WERI-Rb-1 (cell line): ENCODE measurements around the gene RBP5.
A peak's percentile ranks its signal among the peaks of the same experiment; 100 is the strongest.

ENCODE experiments used
- DNase-seq: peaks from one replicate; pipeline ENCODE4 v3.0.0-alpha.2; 2020
- H3K27ac ChIP-seq: fragments of 250-450 bp; sonication (Bioruptor Pico); 2 replicates; pipeline ENCODE4 v1.5.1; 2020; ENCODE audit warnings: mild to moderate bottlenecking, moderate library complexity
- H3K27me3 ChIP-seq: fragments of 250-450 bp; sonication (Bioruptor Pico); 2 replicates; pipeline ENCODE4 v1.5.1; 2021; ENCODE audit warnings: mild to moderate bottlenecking, low read depth, moderate library complexity; ENCODE audit not compliant: insufficient read depth, severe bottlenecking
- H3K36me3 ChIP-seq: fragments of 250-450 bp; sonication (Bioruptor Pico); 2 replicates; pipeline ENCODE4 v1.5.1; 2020; ENCODE audit warnings: mild to moderate bottlenecking, moderate library complexity
- H3K4me3 ChIP-seq: 2 replicates; pipeline ENCODE4 v1.5.1; 2011; ENCODE audit warnings: low read depth, mild to moderate bottlenecking, control low read depth, low read length
- H3K9me3 ChIP-seq: fragments of 250-450 bp; sonication (Bioruptor Pico); 2 replicates; pipeline ENCODE4 v1.5.1; 2021; ENCODE audit warnings: mild to moderate bottlenecking, moderate library complexity; ENCODE audit not compliant: severe bottlenecking
- CTCF ChIP-seq: IDR thresholded peaks from 2 replicates; pipeline ENCODE4 v1.5.1; 2011; ENCODE audit warnings: low read depth, mild to moderate bottlenecking, control low read depth, inconsistent platforms, low read length

The RBP5 gene

GRCh38 chr12:7162691-7163114, 34.0 kb upstream of the RBP5 start:
- Histone ChIP-seq H3K27ac (no peak overlapping the region), H3K4me3 (no peak overlapping the region), H3K27me3 (no peaks in the 10 kb centered on the region), H3K36me3 (no peaks in the 10 kb centered on the region), H3K9me3 (peaks cover 10% of the 10 kb centered on the region)
- peak; percentile 84 for TF ChIP-seq CTCF
- DNase-seq = peak; percentile 77

- Histone ChIP-seq H3K9me3 (peaks cover 3% of the 10 kb centered on the region), H3K4me3 (no peak overlapping the region), H3K27me3 (no peaks in the 10 kb centered on the region), H3K36me3 (0 out of 2 replicates have a peak, but pooled peaks cover 3% of the 10 kb centered on the region), H3K27ac (no peak overlapping the region)
- no peak for TF ChIP-seq CTCF
- no peak for DNase-seq
These were observed 33.1 kb upstream of the RBP5 start for GRCh38 chr12:7161811-7162210.

- no peaks in the 10 kb centered on the region for H3K27me3 ChIP-seq
- TF ChIP-seq CTCF = no peak
- no peak overlapping the region for H3K27ac ChIP-seq
These were observed 32.6 kb upstream of the RBP5 start for GRCh38 chr12:7161327-7161726.

GRCh38 chr12:7160183-7160582, 31.5 kb upstream of the RBP5 start:
- no peak overlapping the region for H3K4me3 ChIP-seq
- H3K27ac ChIP-seq = no peak overlapping the region
- H3K27me3 ChIP-seq = no peaks in the 10 kb centered on the region
- DNase-seq = no peak
- no peaks in the 10 kb centered on the region for H3K9me3 ChIP-seq
- no peak for TF ChIP-seq CTCF
- peaks cover 3% of the 10 kb centered on the region; the same call in 1 of the 2 replicates for H3K36me3 ChIP-seq

More at GRCh38 chr12:7161327-7161726, 32.6 kb upstream of the RBP5 start:
- Histone ChIP-seq H3K36me3 (peaks cover 3% of the 10 kb centered on the region; the same call in 1 of the 2 replicates), H3K4me3 (no peak overlapping the region), H3K9me3 (no peaks in the 10 kb centered on the region)
- DNase-seq = no peak

GRCh38 chr12:7158781-7159609, 30.3 kb upstream of the RBP5 start:
- no peaks in the 10 kb centered on the region for H3K9me3 ChIP-seq
- TF ChIP-seq CTCF = no peak
- no peak for DNase-seq
- no peak overlapping the region for H3K4me3 ChIP-seq
- H3K27ac ChIP-seq = no peak overlapping the region
- H3K36me3 ChIP-seq = peaks cover 3% of the 10 kb centered on the region; the same call in 1 of the 2 replicates
- no peaks in the 10 kb centered on the region for H3K27me3 ChIP-seq
